GM18505 (cell line): ENCODE measurements around the gene STMN1.

Experiments used
- ATAC-seq: cut with Tn5 transposase; IDR thresholded peaks from one replicate; pipeline ENCODE4 v1.9.1; 2021; ENCODE audit not compliant: unreplicated experiment
- POLR2A ChIP-seq: IDR thresholded peaks from 4 replicates; pipeline ENCODE4 v1.6.1; 2011; ENCODE audit warnings: borderline replicate concordance; ENCODE audit not compliant: insufficient read depth, insufficient read length; ENCODE audit errors: extremely low read depth

Gene STMN1

DNA sequence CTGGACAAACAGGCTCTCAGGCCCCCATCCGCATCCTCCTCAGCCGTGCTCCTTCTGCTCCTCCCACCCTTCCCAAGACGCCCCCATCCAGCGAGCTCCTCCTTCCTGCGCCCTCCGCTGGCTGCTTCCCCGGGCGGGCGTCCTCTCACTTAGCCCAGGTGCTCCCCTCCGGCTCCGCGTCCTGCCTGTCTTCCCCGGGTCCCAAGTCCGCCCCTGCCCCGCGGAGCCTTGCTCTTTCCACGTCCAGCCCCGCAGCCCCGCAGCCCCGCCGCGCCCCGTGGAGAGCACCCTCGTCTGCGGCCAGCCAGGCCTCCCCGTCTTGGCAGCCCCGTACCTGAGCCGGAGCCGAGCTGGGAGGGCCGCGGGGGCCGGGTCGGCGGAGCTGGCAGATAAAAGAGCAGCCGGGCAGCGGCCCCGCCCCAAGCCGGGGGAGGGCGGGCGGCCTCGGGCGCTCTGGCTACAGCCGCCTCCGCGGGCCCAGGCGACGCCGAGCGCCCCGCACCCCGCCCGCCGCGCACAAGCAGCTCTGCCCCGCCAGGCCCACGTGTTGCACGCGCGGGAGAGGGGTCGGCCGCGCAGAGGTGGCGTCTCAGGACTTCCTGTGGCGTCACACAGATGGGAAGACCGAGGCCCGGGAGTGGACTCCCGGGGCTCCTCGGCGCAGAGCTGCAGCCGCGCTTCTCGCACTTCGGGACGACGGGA is 30.9 kb downstream of the STMN1 start, which contains the start of gene PAQR7:
Gene PAQR7, minus strand, starts transcription at position 555 of the 702 bp plus-strand sequence. CDS start 11,869 bp downstream, outside the sequence.
- peak; percentile 51 for TF ChIP-seq POLR2A
- no peak for ATAC-seq

DNA sequence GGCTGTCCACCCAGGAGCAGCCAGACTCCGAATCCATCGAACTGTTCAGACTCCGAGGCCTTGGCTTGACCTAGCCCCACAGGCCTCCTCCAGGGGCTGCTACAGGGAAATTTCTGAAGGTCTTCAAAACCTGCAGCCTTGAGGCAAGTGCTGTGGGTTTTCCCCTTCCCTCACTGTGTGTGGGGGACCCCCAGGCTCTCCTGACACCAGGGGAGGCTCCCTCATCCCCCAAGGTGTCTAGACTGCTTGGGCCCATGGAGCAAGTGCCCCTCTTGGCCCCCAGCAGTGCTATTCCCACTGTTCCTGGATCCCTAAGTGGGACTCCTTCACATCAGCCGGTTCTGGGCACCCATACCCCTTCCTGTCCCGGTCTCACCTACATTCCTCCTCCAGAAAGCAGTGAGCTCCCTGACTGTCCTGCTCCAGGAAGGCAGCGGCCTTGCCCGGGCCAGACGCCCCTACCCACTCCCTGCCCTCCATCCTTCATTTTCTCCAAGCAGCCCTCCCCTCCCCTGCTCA is 31.5 kb downstream of the STMN1 start:
- ATAC-seq, result no peak
- TF ChIP-seq POLR2A, result no peak

DNA sequence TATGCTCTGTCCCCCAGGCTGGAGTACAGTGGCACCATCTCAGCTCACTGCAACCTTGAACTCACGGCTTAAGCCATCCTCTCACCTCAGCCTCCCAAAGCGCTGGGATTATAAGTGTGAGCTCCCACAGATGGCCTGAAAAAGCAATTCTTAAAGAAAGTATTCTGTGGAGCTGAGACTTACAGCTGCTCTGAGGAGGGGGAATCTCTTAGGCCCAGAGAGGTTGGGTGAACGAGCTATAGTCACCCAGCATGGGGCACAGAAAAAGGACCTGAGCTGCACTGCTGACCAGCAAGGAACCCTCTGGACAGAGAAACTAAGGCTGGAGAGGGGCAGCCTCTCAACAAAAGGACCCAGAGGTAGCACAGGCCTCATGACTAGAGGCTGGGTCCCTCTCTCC is 32.0 kb downstream of the STMN1 start:
- no peak for TF ChIP-seq POLR2A
- no peak for ATAC-seq

DNA sequence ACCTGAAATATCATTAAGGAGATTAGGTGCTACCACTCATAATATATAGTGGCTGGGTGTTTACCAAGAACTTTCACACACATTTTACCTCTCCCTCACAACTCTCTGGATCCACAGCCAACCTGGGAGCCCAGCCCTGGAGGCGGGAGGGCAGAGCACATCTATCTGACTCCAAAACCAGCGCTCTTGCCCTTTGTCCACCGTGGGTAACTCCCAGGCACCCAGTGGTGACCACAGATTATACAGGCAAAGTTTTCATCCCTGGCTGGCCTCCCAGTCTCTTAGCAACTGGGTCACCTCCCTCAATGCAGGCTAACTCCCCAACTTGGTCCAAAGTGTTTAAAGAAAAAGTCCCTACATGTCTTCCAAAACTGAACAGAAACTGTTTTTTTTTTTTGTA is 33.1 kb downstream of the STMN1 start:
- ATAC-seq, result no peak
- TF ChIP-seq POLR2A, result no peak

DNA sequence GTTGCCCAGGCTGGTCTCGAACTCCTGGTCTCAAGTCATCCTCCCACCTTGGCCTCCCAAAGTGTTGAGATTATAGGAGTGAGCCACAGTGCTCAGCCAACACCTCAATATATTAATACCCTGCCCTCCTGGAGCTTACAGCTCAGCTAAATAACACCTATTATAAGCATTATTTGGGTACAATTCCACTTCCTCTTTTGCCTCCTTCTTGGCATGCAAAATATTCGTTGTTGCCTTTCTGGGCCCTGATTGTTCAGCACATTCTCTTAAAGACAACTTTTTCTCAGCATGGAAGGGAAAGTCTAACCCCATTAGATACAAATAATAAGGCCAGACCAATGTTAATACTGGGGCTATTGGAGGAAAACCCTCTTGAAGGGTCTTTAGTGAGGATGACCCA is 33.5 kb downstream of the STMN1 start:
- ATAC-seq, result no peak
- no peak for TF ChIP-seq POLR2A

DNA sequence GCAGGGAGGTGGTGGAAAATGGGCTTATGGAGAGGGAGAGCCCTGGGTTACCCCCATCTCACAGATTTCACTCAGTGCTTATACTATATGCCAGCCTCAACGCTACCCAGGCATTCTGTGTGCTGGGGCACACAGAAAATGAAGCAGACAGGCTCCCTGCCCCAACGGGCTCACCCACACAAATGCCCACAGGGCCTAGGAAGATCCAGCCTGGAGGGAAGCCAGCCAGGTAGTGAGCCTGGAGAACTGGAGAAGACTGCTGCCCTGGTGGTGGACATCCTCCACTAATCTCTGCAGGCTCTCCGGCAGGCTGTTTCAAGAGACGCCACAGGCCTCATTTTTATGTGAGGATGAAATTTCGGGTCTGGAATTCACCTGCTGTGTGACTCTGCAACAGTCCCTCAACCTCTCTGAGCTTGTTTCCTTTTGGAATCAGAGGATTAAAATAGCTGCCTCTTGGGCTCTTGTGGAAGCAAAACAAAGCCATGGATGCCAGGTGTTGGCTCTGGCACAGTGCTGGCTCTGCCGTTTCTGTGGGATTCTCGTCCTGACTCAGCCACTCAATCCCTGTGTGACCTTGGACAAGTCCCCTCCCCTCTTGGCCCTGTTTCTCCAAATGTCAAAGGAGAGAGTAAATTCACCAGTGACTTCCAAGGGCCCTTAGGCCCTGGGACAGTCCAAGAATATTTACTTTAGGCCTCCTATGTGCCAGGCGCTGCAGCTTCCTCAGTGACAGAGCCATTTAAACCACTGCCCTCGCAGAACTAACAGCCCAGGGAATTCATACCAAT is 34.3 kb downstream of the STMN1 start:
- TF ChIP-seq POLR2A, result no peak
- ATAC-seq, result no peak

DNA sequence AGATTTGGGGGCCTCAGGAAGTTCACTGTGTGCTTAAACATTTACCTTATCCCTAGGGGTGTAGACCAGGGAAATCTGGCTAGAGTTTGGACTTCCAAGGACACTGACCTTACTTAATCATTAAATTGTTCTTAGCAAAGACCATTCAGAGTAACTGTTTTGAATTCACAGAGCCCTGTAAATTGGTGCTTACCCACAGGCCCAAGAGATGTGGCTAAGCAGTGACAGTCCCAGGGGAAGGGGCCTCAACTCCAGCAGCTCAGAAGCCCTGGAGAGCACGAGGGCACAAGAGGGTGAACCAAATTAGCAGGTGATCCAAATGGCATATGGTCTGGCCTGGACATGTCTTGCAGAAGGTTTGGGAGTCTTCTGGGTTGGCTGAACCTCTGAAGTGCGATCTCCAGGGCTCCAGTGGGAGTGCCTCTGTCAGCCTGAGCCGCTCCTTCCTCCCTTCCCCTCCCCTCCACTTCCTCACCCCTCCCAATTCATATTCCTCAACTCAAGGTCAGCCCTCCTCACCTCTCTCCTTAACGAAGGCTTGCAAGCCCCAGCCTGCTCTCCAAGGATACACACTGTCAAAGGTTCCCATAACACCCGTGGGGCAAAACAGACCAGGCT is 35.0 kb downstream of the STMN1 start:
- TF ChIP-seq POLR2A, result no peak

DNA sequence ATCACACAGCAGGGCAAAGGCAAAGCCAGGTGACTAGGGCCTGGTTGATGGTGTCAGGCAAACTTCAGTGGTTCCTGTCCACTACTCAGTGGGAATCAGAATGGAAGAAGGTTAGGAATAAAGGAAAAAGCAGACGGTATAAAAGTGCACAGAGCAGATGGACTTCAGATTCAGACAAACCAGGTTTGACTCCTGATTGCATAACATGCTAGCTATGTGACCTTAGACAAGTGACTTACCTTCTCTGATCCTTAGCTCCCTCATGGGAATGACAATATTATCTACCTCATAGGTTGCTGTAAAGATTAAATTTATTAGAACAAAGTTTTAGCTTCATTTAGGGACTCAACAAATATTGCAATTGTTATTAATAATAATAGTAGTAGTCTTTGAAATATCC is 35.6 kb downstream of the STMN1 start:
- TF ChIP-seq POLR2A, result no peak
- no peak for ATAC-seq

More for the DNA sequence above, 35.0 kb downstream of the STMN1 start:
- ATAC-seq, result no peak

DNA sequence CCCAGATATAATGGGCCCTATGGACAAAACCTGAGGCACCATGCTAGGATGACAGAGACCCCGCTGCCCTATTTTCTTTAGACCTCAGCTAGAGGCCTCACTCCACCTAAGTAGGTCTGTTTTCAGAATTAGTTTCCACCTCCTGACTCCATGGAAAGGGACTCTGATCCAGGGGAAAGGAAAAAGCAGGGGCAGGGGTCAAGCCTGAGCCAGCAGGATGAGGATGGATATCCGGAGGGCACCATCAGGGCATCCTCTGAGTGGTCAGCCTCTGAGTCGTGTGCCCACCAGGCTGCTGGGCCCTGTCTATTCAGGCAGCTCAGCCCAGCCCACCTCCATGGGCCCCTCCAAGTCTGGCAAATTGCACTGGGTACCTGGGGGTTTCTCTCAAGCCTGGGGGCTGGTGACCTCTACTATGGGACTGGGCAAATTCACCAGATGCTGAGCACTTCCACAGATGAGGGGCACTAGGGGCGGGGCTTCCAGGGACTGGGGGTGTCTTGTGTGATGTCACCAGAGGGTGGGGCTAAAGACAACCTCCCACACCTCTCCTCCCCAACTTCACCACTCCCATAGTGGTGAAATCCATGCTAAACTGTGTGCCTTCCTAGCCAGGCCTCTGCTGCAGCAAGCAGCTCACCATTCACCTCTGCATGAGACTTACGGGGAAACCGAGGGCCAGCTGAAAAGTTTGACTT is 36.2 kb downstream of the STMN1 start:
- no peak for TF ChIP-seq POLR2A
- no peak for ATAC-seq

DNA sequence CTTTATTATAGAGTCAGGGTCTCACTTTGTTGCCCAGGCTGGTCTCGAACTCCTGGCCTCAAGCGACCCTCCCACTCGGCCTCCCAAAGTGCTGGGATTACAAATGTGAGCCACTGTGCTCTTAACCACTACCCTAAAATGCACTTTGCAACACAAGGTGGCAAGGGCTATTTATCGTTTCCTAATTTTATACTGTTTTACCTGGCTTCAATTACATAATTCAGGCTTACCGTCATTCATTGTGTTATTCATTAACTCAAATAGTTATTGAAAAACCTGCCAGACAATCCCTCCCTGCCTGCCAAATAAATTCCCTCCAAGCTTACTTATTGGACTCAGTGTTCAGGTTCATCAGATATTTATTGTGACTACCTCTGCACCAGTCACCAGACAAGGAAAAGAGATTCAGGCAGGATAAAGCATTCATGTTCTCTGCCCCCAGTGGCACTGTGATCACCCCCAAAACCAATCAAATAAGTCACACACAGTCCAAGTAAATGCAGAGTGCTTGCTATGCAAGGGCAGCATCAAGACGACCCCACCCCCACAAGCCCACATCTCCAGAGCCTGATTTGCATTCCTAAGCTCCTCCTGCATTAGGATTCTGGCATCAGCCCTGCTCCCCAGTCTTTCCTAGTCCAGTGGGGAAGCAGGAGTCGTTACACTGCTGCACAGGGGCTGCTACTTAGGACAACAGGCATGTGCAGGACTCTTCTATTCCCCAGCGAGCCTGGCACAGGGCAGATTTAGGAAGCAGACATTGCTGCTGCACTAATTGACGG is 38.8 kb downstream of the STMN1 start:
- TF ChIP-seq POLR2A, result no peak
- no peak for ATAC-seq

DNA sequence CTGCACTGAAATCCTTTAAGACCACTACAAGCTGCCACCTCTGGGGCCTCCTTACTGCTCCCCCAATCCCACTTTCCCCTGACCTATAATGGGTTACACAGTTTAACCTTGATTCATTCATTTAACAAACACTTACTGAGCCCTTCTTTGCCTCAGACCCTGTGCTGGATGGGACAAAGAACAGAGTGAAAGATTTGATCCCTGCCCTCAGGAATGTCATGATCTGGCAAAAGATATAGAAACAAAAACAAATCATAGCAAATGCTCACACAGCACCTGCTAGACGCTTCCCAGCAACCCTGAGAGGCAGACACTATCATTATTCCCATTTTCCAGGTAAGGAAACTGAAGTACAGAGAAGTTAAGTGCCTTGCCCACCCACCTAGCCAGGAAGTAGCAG is 39.9 kb downstream of the STMN1 start:
- TF ChIP-seq POLR2A, result no peak
- no peak for ATAC-seq

DNA sequence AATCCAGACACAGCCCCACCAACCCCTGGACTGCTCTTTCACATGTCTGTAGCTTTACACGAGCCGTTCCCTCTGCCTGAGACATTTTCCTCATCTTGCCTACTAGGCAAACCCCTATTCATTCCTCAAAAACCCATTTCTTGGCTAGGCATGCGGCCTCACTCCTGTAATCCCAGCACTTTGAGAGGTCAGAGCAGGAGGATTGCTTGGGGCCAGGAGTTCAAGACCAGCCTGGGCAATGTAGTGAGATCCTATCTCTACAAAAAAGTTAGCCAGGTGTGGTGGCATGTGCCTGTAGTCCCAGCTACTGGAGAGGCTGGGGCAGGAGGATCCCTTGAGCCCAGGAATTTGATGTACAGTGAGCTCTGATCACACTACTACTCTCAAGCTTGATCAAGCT is 41.8 kb downstream of the STMN1 start:
- ATAC-seq, result no peak
- TF ChIP-seq POLR2A, result no peak
